HepG2 (cell line): Measurements from ENCODE around the gene NDUFS7. TPM values are rescaled to one million over a fixed set of nuclear protein-coding genes. Genes with fewer than 3 reads are reported as not detected.

Experiments
- ATAC-seq: fragments of 200-7000 bp; cut with Tn5 transposase; 3 replicates; pipeline ENCODE4 v1.9.1; 2020; ENCODE audit warnings: mild to moderate bottlenecking, moderate library complexity
- BruUV-seq: library from RNA; stranded (reverse); fragments of 400-500 nt; replicated peaks from 2 replicates; lab custom pipeline; 2021; lab: Mats Ljungman, UMichigan
- CTCF ChIA-PET: fragments of 300-600 bp; formaldehyde crosslinking; extraction: SDS; loops from one replicate; lab custom pipeline; 2021; ENCODE audit warnings: low total read pairs, inconsistent platforms, low intra/inter-chr PET ratio; lab: Yijun Ruan, JAX
- POLR2A ChIA-PET: fragments of 350-600 bp; sonication (Branson Sonifier 250); formaldehyde crosslinking; loops from one replicate; lab custom pipeline; 2020; ENCODE audit warnings: antibody characterized with exemption, inconsistent platforms; lab: Yijun Ruan, JAX
- DNase-seq: peaks from one replicate; pipeline ENCODE4 v3.0.0-alpha.2; 2015; ENCODE audit warnings: low spot score
- FAIRE-seq: peaks from 3 replicates; lab custom pipeline; 2011; peaks lifted over from hg19 to GRCh38; lab: Jason Lieb, UNC
- H2AFZ ChIP-seq: one replicate; pipeline ENCODE4 v1.6.1; 2011; ENCODE audit warnings: low read length, inconsistent platforms
- H3K27ac ChIP-seq: fragments of 300-600 bp; 3 replicates; pipeline ENCODE4 v1.8.0; 2011; ENCODE audit warnings: mixed run types, mild to moderate bottlenecking, mixed read lengths, low read length, inconsistent platforms; ENCODE audit not compliant: insufficient read depth; ENCODE audit errors: extremely low read length
- H3K27me3 ChIP-seq, 2 experiments: fragments of 200-600 bp in 1 of 2; 2 replicates in 1 of 2; 3 replicates in 1 of 2; pipeline versions ENCODE4 v1.6.0 to v1.8.0; 2011; ENCODE audit warnings: low read length in 2 of 2, mild to moderate bottlenecking in 2 of 2, moderate library complexity in 2 of 2, inconsistent platforms in 1 of 2; ENCODE audit not compliant: insufficient read depth in 2 of 2, control insufficient read depth in 1 of 2
- H3K36me3 ChIP-seq, 2 experiments: fragments of 200-600 bp in 1 of 2; replicated peaks in 1 of 2; 2 replicates in 1 of 2; 3 replicates in 1 of 2; pipeline versions ENCODE4 v1.5.1 to v1.8.0; 2011; ENCODE audit warnings: low read length in 2 of 2, inconsistent platforms in 1 of 2; ENCODE audit not compliant: insufficient read depth in 2 of 2, control insufficient read depth in 1 of 2
- H3K4me1 ChIP-seq: 2 replicates; pipeline ENCODE4 v1.5.1; 2012; ENCODE audit warnings: low read length, inconsistent platforms; ENCODE audit not compliant: insufficient read depth
- H3K4me2 ChIP-seq: 2 replicates; pipeline ENCODE4 v1.6.0; 2011; ENCODE audit warnings: low read depth, low read length, inconsistent platforms
- H3K4me3 ChIP-seq, 3 experiments: fragments of 200-600 bp in 1 of 3; sonication (generic), shearing (Covaris generic) in 1 of 3; replicated peaks in 1 of 3; 2 replicates each; pipeline ENCODE4 v1.5.1; 2011 to 2016; ENCODE audit warnings: low read length in 3 of 3, inconsistent platforms in 2 of 3, low read depth in 2 of 3, mild to moderate bottlenecking in 2 of 3, control low read depth in 1 of 3, mixed read lengths in 1 of 3; ENCODE audit not compliant: insufficient read depth in 1 of 3
- H3K79me2 ChIP-seq: one replicate; pipeline ENCODE4 v1.6.1; 2011; ENCODE audit warnings: low read length, inconsistent platforms; ENCODE audit not compliant: insufficient read depth
- H3K9ac ChIP-seq: 2 replicates; pipeline ENCODE4 v1.6.0; 2011; ENCODE audit warnings: mild to moderate bottlenecking, low read depth, low read length, inconsistent platforms; ENCODE audit not compliant: insufficient read depth
- H3K9me3 ChIP-seq: 2 replicates; pipeline ENCODE4 v1.5.1; 2012; ENCODE audit warnings: mild to moderate bottlenecking, low read length
- H4K20me1 ChIP-seq: 2 replicates; pipeline ENCODE4 v1.6.0; 2011; ENCODE audit warnings: inconsistent platforms, mild to moderate bottlenecking, low read length, moderate library complexity; ENCODE audit not compliant: insufficient read depth
- AGO1 ChIP-seq: fragments of 200-400 bp; formaldehyde crosslinking; IDR thresholded peaks from 2 replicates; pipeline ENCODE4 v1.6.1; 2017; ENCODE audit warnings: mild to moderate bottlenecking, low read depth, low read length, moderate library complexity; ENCODE audit not compliant: poor library complexity, severe bottlenecking
- ATAD3A ChIP-seq: sonication (generic); formaldehyde crosslinking; IDR thresholded peaks from 2 replicates; pipeline ENCODE4 v1.4.0; 2020; ENCODE audit warnings: missing genetic modification reagents
- BRD4 ChIP-seq: sonication (generic); formaldehyde crosslinking; IDR thresholded peaks from 2 replicates; pipeline ENCODE4 v1.4.0; 2020; ENCODE audit warnings: missing genetic modification reagents
- CBX5 ChIP-seq: sonication (generic); formaldehyde crosslinking; IDR thresholded peaks from 2 replicates; pipeline ENCODE4 v1.4.0; 2020; ENCODE audit warnings: missing genetic modification reagents, borderline replicate concordance
- FOXA3 ChIP-seq: IDR thresholded peaks from 2 replicates; pipeline ENCODE4 v1.6.1; 2016; ENCODE audit warnings: missing genetic modification reagents, missing compliant biosample characterization
- NR2F1 ChIP-seq, 2 experiments: fragments of 450-650 bp in 1 of 2; formaldehyde crosslinking in 1 of 2; IDR thresholded peaks; 2 replicates each; pipeline versions ENCODE4 v1.5.0 to v1.6.1; 2016 to 2020; ENCODE audit warnings: mild to moderate bottlenecking in 1 of 2, missing compliant biosample characterization in 1 of 2, missing genetic modification reagents in 1 of 2, moderate library complexity in 1 of 2
- SATB2 ChIP-seq: sonication (generic); formaldehyde crosslinking; IDR thresholded peaks from 2 replicates; pipeline ENCODE4 v1.5.0; 2020; ENCODE audit warnings: missing genetic modification reagents
- SOX6 ChIP-seq, 2 experiments: fragments of 450-650 bp in 1 of 2; sonication (generic) in 1 of 2; formaldehyde crosslinking in 1 of 2; IDR thresholded peaks; 2 replicates each; pipeline versions ENCODE4 v1.4.0 to v1.6.1; 2017 to 2020; ENCODE audit warnings: antibody characterized with exemption in 1 of 2, mild to moderate bottlenecking in 1 of 2, missing genetic modification reagents in 1 of 2
- SYNCRIP ChIP-seq: fragments of 200-400 bp; formaldehyde crosslinking; IDR thresholded peaks from 2 replicates; pipeline ENCODE4 v1.6.1; 2018; ENCODE audit warnings: mild to moderate bottlenecking, low read depth, low read length; ENCODE audit not compliant: insufficient read depth
- ZFP36L2 ChIP-seq: sonication (generic); formaldehyde crosslinking; IDR thresholded peaks from 2 replicates; pipeline ENCODE4 v1.4.0; 2020; ENCODE audit warnings: missing genetic modification reagents
- ZNF138 ChIP-seq: sonication (generic); formaldehyde crosslinking; IDR thresholded peaks from 2 replicates; pipeline ENCODE4 v1.5.0; 2020; ENCODE audit warnings: mild to moderate bottlenecking, low read depth, missing genetic modification reagents
- ZNF260 ChIP-seq: sonication (generic); formaldehyde crosslinking; IDR thresholded peaks from 2 replicates; pipeline ENCODE4 v1.4.0; 2020; ENCODE audit warnings: missing genetic modification reagents, low read depth, mild to moderate bottlenecking, borderline replicate concordance
- ZNF460 ChIP-seq: sonication (generic); formaldehyde crosslinking; IDR thresholded peaks from 2 replicates; pipeline ENCODE4 v1.5.1; 2020; ENCODE audit warnings: missing genetic modification reagents, mild to moderate bottlenecking, borderline replicate concordance
- WGBS: methylation state at CpG from one replicate; pipeline ENCODE4 v1.1.6; 2017; ENCODE audit warnings: low lambda C conversion rate; 5-methylcytosine and 5-hydroxymethylcytosine counted together
- in situ Hi-C: cut with HindIII; loops from 2 replicates; pipeline ENCODE4 v1.10.0; 2017; ENCODE audit warnings: low pct_unique_long_range_greater_than_20kb; ENCODE audit not compliant: extremely low pct_ligation_motif_present
- intact Hi-C: fragments of 100-400 bp; cut with micrococcal nuclease; formaldehyde crosslinking; loops from one replicate; pipeline ENCODE4 v1.10.0; 2022; ENCODE audit not compliant: unreplicated experiment
- polyA plus RNA-seq, 8 experiments: library from polyadenylated mRNA; depleted of rRNA in 3 of 8; stranded (reverse) in 7 of 8; unstranded in 1 of 8; fragments of >200 nt; fragmentation: Illumina TruSeq in 4 of 8; extraction: Trizol in 4 of 8; gene quantifications; 2 replicates each; pipeline versions ENCODE4 v1.2.1 to v1.2.3, GENCODE V29; 2011 to 2016; ENCODE audit warnings: low read depth in 4 of 8, missing spikeins in 1 of 8, mixed read lengths in 1 of 8; ENCODE audit not compliant: insufficient read depth in 1 of 8
- total RNA-seq, 5 experiments: library from RNA; depleted of rRNA; stranded (reverse); fragments of >200 nt; fragmentation: Illumina TruSeq; extraction: Trizol; gene quantifications; 2 replicates each; pipeline ENCODE4 v1.2.3, GENCODE V29; 2016; ENCODE audit warnings: low read depth in 1 of 5
- TF ChIP-seq, protein P1 (sequence below): sonication (generic); formaldehyde crosslinking; IDR thresholded peaks from 2 replicates; pipeline ENCODE4 v1.4.0; 2020; ENCODE audit warnings: missing genetic modification reagents

Gene NDUFS7
- total and polyA plus RNA-seq, 2 of the 13 experiments (the other 11 are each of a cell fraction or from before 2014, with no cell fraction given): 34.3 to 66.9 TPM

- no peak for ATAC-seq
- peak overlapping the region; percentile 30 for H3K27ac ChIP-seq
- H4K20me1 ChIP-seq: peaks cover 72% of the 10 kb centered on the region
- FAIRE-seq: no peak
- no peak overlapping the region for H2AFZ ChIP-seq
- POLR2A ChIA-PET: no interaction called here
- H3K4me3 ChIP-seq: peak overlapping the region in 1 of 3 experiments; percentile 88; a peak in 1 of 6 replicates
- no TSS peak for BruUV-seq
- H3K9me3 ChIP-seq: no peaks in the 10 kb centered on the region
- intact Hi-C loops: no loop called here
- H3K27me3 ChIP-seq: no peaks in the 10 kb centered on the region; a peak in 2 of 5 replicates
- H3K36me3 ChIP-seq: peaks cover 5 to 25% of the 10 kb centered on the region in 2 experiments; a peak in 4 of 5 replicates
- 91% methylated on average over 4 of the region's 9 CpGs for WGBS
- peak overlapping the region; percentile 99; the same call in 1 of the 2 replicates for H3K4me2 ChIP-seq
- peak overlapping the region; percentile 34; the same call in 1 of the 2 replicates for H3K9ac ChIP-seq
- CTCF ChIA-PET: no interaction called here
- no peak for DNase-seq
- in situ Hi-C loops: no loop called here
- peaks cover 67% of the 10 kb centered on the region for H3K4me1 ChIP-seq
- TF ChIP-seq NR2F1 (CRISPR knock-in tag; IDR thresholded peaks at IDR 0.05): no peak
- no peak for TF ChIP-seq CBX5
- no peak for TF ChIP-seq AGO1
- TF ChIP-seq ZNF460 (CRISPR knock-in tag): no peak
- TF ChIP-seq SATB2: no peak
- TF ChIP-seq SOX6 (IDR thresholded peaks at IDR 0.05): no peak
- TF ChIP-seq SOX6 (CRISPR knock-in tag; IDR thresholded peaks at IDR 0.05): no peak
- no peak for TF ChIP-seq SYNCRIP
- no peak for TF ChIP-seq ZNF260 (CRISPR knock-in tag)
- no peak for TF ChIP-seq ATAD3A (CRISPR knock-in tag)
- TF ChIP-seq, protein P1, sequence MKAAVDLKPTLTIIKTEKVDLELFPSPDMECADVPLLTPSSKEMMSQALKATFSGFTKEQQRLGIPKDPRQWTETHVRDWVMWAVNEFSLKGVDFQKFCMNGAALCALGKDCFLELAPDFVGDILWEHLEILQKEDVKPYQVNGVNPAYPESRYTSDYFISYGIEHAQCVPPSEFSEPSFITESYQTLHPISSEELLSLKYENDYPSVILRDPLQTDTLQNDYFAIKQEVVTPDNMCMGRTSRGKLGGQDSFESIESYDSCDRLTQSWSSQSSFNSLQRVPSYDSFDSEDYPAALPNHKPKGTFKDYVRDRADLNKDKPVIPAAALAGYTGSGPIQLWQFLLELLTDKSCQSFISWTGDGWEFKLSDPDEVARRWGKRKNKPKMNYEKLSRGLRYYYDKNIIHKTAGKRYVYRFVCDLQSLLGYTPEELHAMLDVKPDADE (CRISPR knock-in tag): no peak
- TF ChIP-seq ZNF138 (CRISPR knock-in tag): no peak
- TF ChIP-seq BRD4 (CRISPR knock-in tag): no peak
- TF ChIP-seq ZFP36L2 (CRISPR knock-in tag): no peak
- TF ChIP-seq FOXA3 (CRISPR knock-in tag): no peak
- TF ChIP-seq, all 625 proteins: peak for 0
- H3K79me2 ChIP-seq: peaks cover 73% of the 10 kb centered on the region
Observed at GRCh38 chr19:1410789-1411188, 27.1 kb downstream of the NDUFS7 start.
